Immature natural killer cell (primary cell): ENCODE results near the gene SPATA31C1. TPM values are rescaled to one million over a fixed set of nuclear protein-coding genes. Genes with fewer than 3 reads are reported as not detected.
"Not testable (repeated sequence)": the region's sequence is repeated elsewhere in the genome, so short reads cannot be mapped to it uniquely, and the experiment has no call there.

Experiments
- DNase-seq, 3 donors: peaks; one replicate each; pipeline ENCODE4 v3.0.0; 2022; ENCODE audit warnings: mixed read lengths in 1 of 3
- H3K27ac Mint-ChIP-seq, 6 donors: one replicate each; pipeline ENCODE4 v1.8.0; 2020; ENCODE audit warnings: mixed read lengths in 6 of 6, mild to moderate bottlenecking in 5 of 6, inconsistent platforms in 4 of 6, moderate library complexity in 3 of 6
- H3K27me3 Mint-ChIP-seq, 3 donors: one replicate each; pipeline ENCODE4 v1.8.0; 2020 to 2021; ENCODE audit warnings: low read depth in 3 of 3, mild to moderate bottlenecking in 3 of 3, mixed read lengths in 3 of 3, moderate library complexity in 3 of 3, inconsistent platforms in 1 of 3
- H3K36me3 Mint-ChIP-seq, 3 donors: one replicate each; pipeline ENCODE4 v1.8.0; 2020; ENCODE audit warnings: mixed read lengths in 3 of 3, inconsistent platforms in 2 of 3, mild to moderate bottlenecking in 2 of 3
- H3K4me1 Mint-ChIP-seq, 2 donors: one replicate each; pipeline ENCODE4 v1.8.0; 2020; ENCODE audit warnings: inconsistent platforms in 2 of 2, mild to moderate bottlenecking in 2 of 2, mixed read lengths in 2 of 2, moderate library complexity in 1 of 2
- H3K4me3 Mint-ChIP-seq, 5 donors: one replicate each; pipeline ENCODE4 v1.8.0; 2020; ENCODE audit warnings: mild to moderate bottlenecking in 5 of 5, mixed read lengths in 5 of 5, inconsistent platforms in 3 of 5, moderate library complexity in 3 of 5
- H3K9me3 Mint-ChIP-seq, 6 donors: one replicate each; pipeline ENCODE4 v1.8.0; 2020; ENCODE audit warnings: mild to moderate bottlenecking in 6 of 6, mixed read lengths in 6 of 6, inconsistent platforms in 4 of 6, moderate library complexity in 3 of 6
- polyA plus RNA-seq, 3 donors: library from polyadenylated mRNA; unstranded; fragments of 300-500 nt; fragmentation: Illumina TruSeq; gene quantifications; one replicate each; pipeline ENCODE4 v1.2.3, GENCODE V29; 2021

The SPATA31C1 gene
- polyA plus RNA-seq = not detected

GRCh38 chr9:87917662-87918061 lies at the start of gene SPATA31C1:
SPATA31C1 (plus strand) TSS chr9:87917962.
- H3K4me1 Mint-ChIP-seq, H3K9me3 Mint-ChIP-seq, DNase-seq, H3K4me3 Mint-ChIP-seq, H3K27ac Mint-ChIP-seq, H3K27me3 Mint-ChIP-seq, H3K36me3 Mint-ChIP-seq: not testable (repeated sequence)

GRCh38 chr9:87868175-87868574 lies 49.6 kb upstream of the SPATA31C1 start:
- no peak for DNase-seq
- peaks cover 0 to 4% (median 2%) of the 10 kb centered on the region in 3 donors for H3K27me3 Mint-ChIP-seq
- no peaks in the 10 kb centered on the region for H3K36me3 Mint-ChIP-seq
- peaks cover 0 to 1% (median 0%) of the 10 kb centered on the region in 6 donors for H3K9me3 Mint-ChIP-seq
- no peaks in the 10 kb centered on the region for H3K4me1 Mint-ChIP-seq
- no peak overlapping the region for H3K27ac Mint-ChIP-seq
- no peak overlapping the region for H3K4me3 Mint-ChIP-seq

DNA sequence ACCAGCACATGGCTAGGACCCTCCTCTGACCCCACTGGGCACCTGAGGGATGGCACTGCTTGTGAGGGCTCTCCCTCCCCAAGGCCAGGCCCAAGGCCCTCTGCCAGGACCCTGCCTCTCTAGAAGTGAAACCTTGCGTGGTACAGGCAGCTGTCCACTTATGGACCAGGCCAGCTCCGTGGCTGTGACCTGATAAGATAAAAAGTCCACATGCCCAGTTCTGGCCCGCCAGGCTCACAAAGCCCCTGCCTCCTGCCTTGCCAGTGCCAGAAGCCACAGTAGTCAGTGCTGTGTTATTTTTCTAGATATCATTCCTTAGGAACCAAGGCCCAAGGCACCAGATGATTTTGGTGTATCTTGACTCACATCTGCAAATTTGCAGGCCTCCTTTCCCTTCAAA lies 49.1 kb upstream of the SPATA31C1 start:
- Mint-ChIP-seq H3K4me3 (no peak overlapping the region), H3K4me1 (no peaks in the 10 kb centered on the region), H3K36me3 (no peaks in the 10 kb centered on the region), H3K27ac (no peak overlapping the region), H3K27me3 (peaks cover 2 to 4% (median 4%) of the 10 kb centered on the region in 3 donors), H3K9me3 (peaks cover 0 to 1% (median 0%) of the 10 kb centered on the region in 6 donors)
- no peak for DNase-seq

DNA sequence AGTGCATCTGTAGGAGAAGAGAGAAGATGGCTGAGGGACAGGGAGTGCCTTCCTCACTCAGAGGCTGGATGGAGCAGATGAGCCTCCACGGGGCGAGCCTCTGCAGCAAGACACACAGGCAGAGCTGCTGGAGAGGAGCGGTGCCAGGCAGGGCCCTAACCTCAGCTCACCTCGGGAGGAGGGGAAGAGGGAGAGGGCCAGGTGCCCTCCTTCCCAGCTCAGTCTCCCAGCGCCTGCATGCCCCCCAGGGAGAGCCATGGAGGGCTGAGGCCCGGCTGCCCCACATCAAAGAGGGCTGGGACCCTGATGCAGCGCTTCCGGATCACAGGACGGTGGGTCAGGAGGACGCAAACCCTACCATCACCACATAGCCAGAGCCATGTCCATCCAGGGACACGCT lies 48.7 kb upstream of the SPATA31C1 start:
- DNase-seq = no peak
- peaks cover 2 to 5% (median 4%) of the 10 kb centered on the region in 3 donors for H3K27me3 Mint-ChIP-seq
- H3K4me3 Mint-ChIP-seq = no peak overlapping the region
- no peak overlapping the region for H3K27ac Mint-ChIP-seq
- peaks cover 0 to 2% (median 0%) of the 10 kb centered on the region in 6 donors for H3K9me3 Mint-ChIP-seq
- H3K36me3 Mint-ChIP-seq = no peaks in the 10 kb centered on the region
- no peaks in the 10 kb centered on the region for H3K4me1 Mint-ChIP-seq

- Mint-ChIP-seq H3K36me3 (no peaks in the 10 kb centered on the region), H3K27me3 (peaks cover 2 to 7% (median 4%) of the 10 kb centered on the region in 3 donors), H3K9me3 (peaks cover 0 to 3% (median 0%) of the 10 kb centered on the region in 6 donors), H3K27ac (no peak overlapping the region), H3K4me3 (no peak overlapping the region), H3K4me1 (no peaks in the 10 kb centered on the region)
- DNase-seq = no peak
These were observed 46.2 kb upstream of the SPATA31C1 start for GRCh38 chr9:87871425-87872078.

- Mint-ChIP-seq H3K27me3 (peaks cover 2 to 7% (median 4%) of the 10 kb centered on the region in 3 donors), H3K36me3 (no peaks in the 10 kb centered on the region), H3K27ac (no peak overlapping the region), H3K4me3 (no peak overlapping the region), H3K9me3 (peaks cover 0 to 3% (median 0%) of the 10 kb centered on the region in 6 donors), H3K4me1 (no peaks in the 10 kb centered on the region)
- no peak for DNase-seq
These were observed 45.6 kb upstream of the SPATA31C1 start for GRCh38 chr9:87872079-87872624.

- Mint-ChIP-seq H3K27me3 (peaks cover 2 to 7% (median 4%) of the 10 kb centered on the region in 3 donors), H3K4me3 (no peak overlapping the region), H3K9me3 (peaks cover 0 to 3% (median 0%) of the 10 kb centered on the region in 6 donors), H3K36me3 (no peaks in the 10 kb centered on the region), H3K4me1 (no peaks in the 10 kb centered on the region), H3K27ac (no peak overlapping the region)
- no peak for DNase-seq
These were observed 44.0 kb upstream of the SPATA31C1 start for GRCh38 chr9:87873607-87874303.

DNA sequence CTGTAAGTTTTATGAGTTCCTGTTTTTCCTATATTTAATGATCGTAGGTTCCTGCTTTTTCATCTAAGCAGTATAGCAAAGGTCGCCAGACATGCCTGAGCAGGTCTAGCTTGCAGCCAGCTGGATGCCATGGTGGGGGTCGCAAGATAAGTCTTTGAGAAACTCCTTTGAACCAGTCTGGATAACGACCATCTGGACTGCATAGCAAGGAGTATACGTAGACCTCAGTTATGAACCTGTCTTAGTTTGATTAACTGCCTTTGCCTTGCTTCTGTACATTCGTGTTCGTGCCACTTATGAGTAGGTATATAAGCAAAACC lies 43.5 kb upstream of the SPATA31C1 start:
- H3K9me3 Mint-ChIP-seq = peaks cover 0 to 3% (median 0%) of the 10 kb centered on the region in 6 donors
- DNase-seq = no peak
- H3K4me1 Mint-ChIP-seq = no peaks in the 10 kb centered on the region
- no peaks in the 10 kb centered on the region for H3K36me3 Mint-ChIP-seq
- H3K4me3 Mint-ChIP-seq = no peak overlapping the region
- peaks cover 2 to 7% (median 4%) of the 10 kb centered on the region in 3 donors for H3K27me3 Mint-ChIP-seq
- no peak overlapping the region for H3K27ac Mint-ChIP-seq

DNA sequence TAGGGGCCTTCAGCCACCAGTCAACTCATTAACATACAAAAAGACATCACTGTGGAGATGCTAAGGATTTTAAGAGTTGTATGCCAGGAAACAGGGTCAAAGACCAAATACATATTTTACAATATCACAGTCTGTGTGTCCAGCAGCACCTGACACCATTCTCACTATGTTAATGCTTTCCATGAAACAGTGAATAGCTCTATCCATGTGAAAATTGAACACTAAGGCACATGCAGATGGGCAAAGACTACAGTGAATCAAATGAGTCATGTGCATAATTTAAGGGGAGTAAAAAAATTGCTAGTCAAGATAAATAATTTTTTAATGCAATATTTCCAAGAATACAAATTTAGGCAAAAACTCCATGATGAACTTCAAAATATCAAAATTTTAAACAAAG lies 42.7 kb upstream of the SPATA31C1 start:
- Mint-ChIP-seq H3K27me3 (peaks cover 0 to 7% (median 1%) of the 10 kb centered on the region in 3 donors), H3K4me3 (no peak overlapping the region), H3K36me3 (no peaks in the 10 kb centered on the region), H3K27ac (no peak overlapping the region), H3K9me3 (peaks cover 0 to 1% (median 0%) of the 10 kb centered on the region in 6 donors), H3K4me1 (no peaks in the 10 kb centered on the region)
- no peak for DNase-seq

GRCh38 chr9:87875831-87876545 lies 41.8 kb upstream of the SPATA31C1 start:
- Mint-ChIP-seq H3K27me3 (peaks cover 0 to 7% (median 1%) of the 10 kb centered on the region in 3 donors), H3K27ac (no peak overlapping the region), H3K36me3 (no peaks in the 10 kb centered on the region), H3K4me1 (no peaks in the 10 kb centered on the region), H3K4me3 (no peak overlapping the region), H3K9me3 (peaks cover 0 to 1% (median 0%) of the 10 kb centered on the region in 6 donors)
- DNase-seq = no peak

DNA sequence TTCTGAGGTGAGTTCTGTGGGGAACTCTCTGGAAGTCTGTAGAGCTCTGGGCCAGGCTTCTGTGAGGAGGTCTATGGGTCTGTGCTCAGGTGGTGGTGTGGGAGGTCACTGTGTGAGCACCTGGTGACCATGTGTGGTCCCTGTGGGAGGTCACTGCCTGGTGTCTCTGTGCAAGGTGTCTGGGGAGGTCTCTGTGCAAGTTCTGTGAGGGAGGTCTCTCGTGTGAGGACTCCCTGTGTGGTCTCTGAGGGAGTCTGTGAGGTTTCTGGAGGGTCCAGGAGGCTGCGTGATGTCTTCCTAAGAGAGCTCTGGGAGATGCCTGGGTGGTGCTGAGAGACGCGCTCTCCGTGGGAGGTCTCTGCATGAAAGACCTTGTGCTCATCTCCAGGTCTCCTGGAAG lies 41.1 kb upstream of the SPATA31C1 start:
- no peaks in the 10 kb centered on the region for H3K36me3 Mint-ChIP-seq
- H3K9me3 Mint-ChIP-seq = peaks cover 0 to 1% (median 0%) of the 10 kb centered on the region in 6 donors
- no peak overlapping the region for H3K27ac Mint-ChIP-seq
- no peaks in the 10 kb centered on the region for H3K4me1 Mint-ChIP-seq
- no peak for DNase-seq
- peaks cover 0 to 7% (median 1%) of the 10 kb centered on the region in 3 donors for H3K27me3 Mint-ChIP-seq
- H3K4me3 Mint-ChIP-seq = no peak overlapping the region

- Mint-ChIP-seq H3K4me3 (no peak overlapping the region), H3K27ac (no peak overlapping the region), H3K27me3 (peaks cover 0 to 7% (median 0%) of the 10 kb centered on the region in 3 donors), H3K4me1 (no peaks in the 10 kb centered on the region), H3K9me3 (peaks cover 0 to 1% (median 0%) of the 10 kb centered on the region in 6 donors), H3K36me3 (no peaks in the 10 kb centered on the region)
- DNase-seq = no peak
These were observed 38.7 kb upstream of the SPATA31C1 start for GRCh38 chr9:87878989-87879511.

- peaks cover 0 to 7% (median under 1%) of the 10 kb centered on the region in 3 donors for H3K27me3 Mint-ChIP-seq
- no peaks in the 10 kb centered on the region for H3K36me3 Mint-ChIP-seq
- no peak for DNase-seq
- H3K4me1 Mint-ChIP-seq = no peaks in the 10 kb centered on the region
- no peak overlapping the region for H3K27ac Mint-ChIP-seq
- no peaks in the 10 kb centered on the region for H3K9me3 Mint-ChIP-seq
- H3K4me3 Mint-ChIP-seq = no peak overlapping the region
These were observed 37.6 kb upstream of the SPATA31C1 start for GRCh38 chr9:87880116-87880515.

DNA sequence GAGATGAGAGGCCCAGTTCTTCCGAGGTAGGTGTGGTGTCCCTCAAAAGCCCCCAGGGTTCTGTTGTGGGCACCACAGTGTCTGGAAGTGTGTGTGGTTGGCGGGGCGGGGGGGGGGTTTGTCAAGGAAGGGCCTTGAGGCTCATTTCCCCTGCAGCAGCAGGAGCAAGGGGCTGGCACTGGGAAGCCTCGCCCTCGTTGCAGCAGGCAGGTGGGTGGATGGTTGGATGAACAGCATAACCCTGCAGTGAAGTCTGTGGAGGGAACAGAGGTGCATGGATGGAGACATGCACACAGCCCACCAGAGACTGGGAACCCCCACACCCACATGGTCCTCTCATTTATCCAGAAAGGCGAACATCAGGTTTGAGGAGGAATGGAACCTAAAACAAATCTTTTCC lies 37.1 kb upstream of the SPATA31C1 start:
- Mint-ChIP-seq H3K4me1 (no peaks in the 10 kb centered on the region), H3K4me3 (no peak overlapping the region), H3K27me3 (peaks cover 0 to 7% (median 1%) of the 10 kb centered on the region in 3 donors), H3K36me3 (no peaks in the 10 kb centered on the region), H3K27ac (no peak overlapping the region), H3K9me3 (no peaks in the 10 kb centered on the region)
- no peak for DNase-seq
